Body of pancreas (tissue), 4 donors: ENCODE measurements around the gene ANKRD55. TPM values are rescaled to one million over a fixed set of nuclear protein-coding genes. Genes with fewer than 3 reads are reported as not detected.

Experiments
- ATAC-seq: fragments of 150-250 bp; one replicate; pipeline ENCODE4 v1.9.1; 2016
- DNase-seq, 4 donors: peaks; one replicate each; pipeline ENCODE4 v3.0.0-alpha.2; 2019
- H3K27ac ChIP-seq, 4 donors: fragments of 200-600 bp; sonication (generic); 1 replicate in 3 of 4; 2 replicates in 1 of 4; pipeline versions ENCODE4 v1.5.1 to v1.6.1; 2016 to 2019; ENCODE audit warnings: mild to moderate bottlenecking in 1 of 4, mixed read lengths in 1 of 4, moderate library complexity in 1 of 4
- H3K27me3 ChIP-seq, 2 donors: fragments of 200-600 bp; sonication (generic); one replicate each; pipeline ENCODE4 v1.6.0; 2016; ENCODE audit warnings: mild to moderate bottlenecking in 1 of 2
- H3K36me3 ChIP-seq, 2 donors: fragments of 200-600 bp; sonication (generic); replicated peaks in 1 of 2; 2 replicates each; pipeline ENCODE4 v1.5.1; 2016; ENCODE audit warnings: low read depth in 2 of 2; ENCODE audit not compliant: insufficient read depth in 1 of 2
- H3K4me1 ChIP-seq: fragments of 200-600 bp; sonication (generic); one replicate; pipeline ENCODE4 v1.6.0; 2016
- H3K4me3 ChIP-seq, 2 donors: fragments of 200-600 bp; sonication (generic); 1 replicate in 1 of 2; 2 replicates in 1 of 2; pipeline ENCODE4 v1.5.1; 2016 to 2019
- H3K9me3 ChIP-seq, 3 donors: fragments of 200-600 bp; sonication (generic); 1 replicate in 2 of 3; 2 replicates in 1 of 3; pipeline ENCODE4 v1.5.1; 2016
- CTCF ChIP-seq, 7 experiments: fragments of 450-650 bp in 4 of 7; fragments of 200-600 bp in 3 of 7; sonication (generic) in 3 of 7; IDR thresholded peaks; one replicate each; pipeline ENCODE4 v1.5.1; 2016 to 2019; ENCODE audit warnings: antibody characterized with exemption in 7 of 7
- POLR2A ChIP-seq, 3 donors: fragments of 450-650 bp; IDR thresholded peaks; one replicate each; pipeline ENCODE4 v1.6.1; 2016; ENCODE audit warnings: antibody characterized with exemption in 3 of 3, mild to moderate bottlenecking in 2 of 3
- WGBS, 2 donors: methylation state at CpG; one replicate each; pipeline ENCODE4 v1.1.5; 2017; 5-methylcytosine and 5-hydroxymethylcytosine counted together
- intact Hi-C: fragments of 100-400 bp; cut with DNase I; formaldehyde crosslinking; loops from one replicate; pipeline ENCODE4 v1.15.1; 2023
- small RNA-seq: library from RNA; depleted of rRNA; stranded (forward); fragments of <200 nt; gene quantifications from one replicate; pipeline ENCODE3, GENCODE V24; 2016
- total RNA-seq, 2 donors: library from RNA; depleted of rRNA; stranded (reverse); fragments of >200 nt; gene quantifications; one replicate each; pipeline ENCODE4 v1.1.0, GENCODE V29; 2016

ANKRD55 gene
- total RNA-seq, 2 donors from 2014 or later, result not detected

DNA sequence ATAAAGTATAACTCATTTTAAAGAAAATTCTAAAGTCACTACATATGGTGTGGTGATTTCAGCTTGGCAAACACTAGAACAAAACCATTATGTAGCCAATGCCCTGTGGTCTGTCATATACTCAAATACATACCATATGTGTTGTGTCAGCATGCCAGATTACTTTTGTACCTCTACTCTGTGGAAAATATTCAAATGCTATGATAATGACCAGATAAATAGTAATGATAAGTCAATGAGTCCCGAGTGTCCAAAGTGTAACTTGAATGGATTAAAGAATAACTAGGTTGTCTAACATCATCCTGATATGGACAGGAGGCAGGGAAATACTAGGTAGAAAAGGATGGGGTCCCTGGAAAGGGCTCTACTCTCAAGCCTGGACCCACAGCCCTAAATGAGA is 180.4 kb downstream of the ANKRD55 start:
- Histone ChIP-seq H3K4me3 (no peak overlapping the region), H3K27ac (no peak overlapping the region), H3K9me3 (no peaks in the 10 kb centered on the region), H3K27me3 (no peaks in the 10 kb centered on the region), H3K4me1 (peaks cover 23% of the 10 kb centered on the region), H3K36me3 (no peaks in the 10 kb centered on the region)
- TF ChIP-seq POLR2A (IDR thresholded peaks at IDR 0.05) (no peak), CTCF (IDR thresholded peaks at IDR 0.05) (no peak)
- DNase-seq, result no peak
- 19 to 24% methylated on average over 1 of the region's 1 CpG for WGBS, 2 donors
- no peak for ATAC-seq
- intact Hi-C loops, result no loop called here

DNA sequence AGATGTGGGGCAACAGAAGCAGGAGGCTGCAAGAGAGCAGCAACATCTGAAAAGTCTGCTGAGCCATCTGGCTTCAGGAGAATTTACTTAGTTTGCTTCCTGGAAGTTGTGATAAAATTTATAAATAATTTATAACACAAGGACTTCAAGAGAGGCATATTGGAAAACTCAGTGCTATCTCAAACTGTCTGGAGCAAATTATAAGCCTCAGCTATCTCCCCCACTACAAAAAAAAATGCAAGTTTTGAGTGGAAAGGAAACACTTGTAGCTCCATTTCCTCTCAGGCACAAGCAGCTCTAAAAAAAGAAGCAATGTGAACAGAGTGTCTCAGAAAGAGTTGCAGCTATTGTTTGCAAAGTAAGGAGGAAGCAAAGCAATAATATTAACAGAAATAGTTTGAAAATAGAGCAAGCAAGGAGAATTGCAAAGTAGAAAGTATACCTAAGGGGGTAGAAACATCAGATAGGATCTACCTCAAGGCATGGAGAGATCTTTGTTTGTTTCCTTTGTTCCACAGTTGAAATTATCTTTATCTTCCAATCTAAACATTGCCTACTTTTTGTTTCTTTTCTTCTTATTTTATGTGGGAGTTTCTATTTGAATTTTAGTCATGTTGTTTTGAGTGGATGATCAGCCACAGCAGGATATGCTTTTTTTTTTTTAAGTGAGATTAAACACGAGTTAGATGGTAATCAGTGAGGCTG is 182.4 kb downstream of the ANKRD55 start:
- peak overlapping the region in 3 of 4 donors; percentile 35 to 77 (median 65) for H3K27ac ChIP-seq
- H3K9me3 ChIP-seq, result no peaks in the 10 kb centered on the region
- no peaks in the 10 kb centered on the region for H3K27me3 ChIP-seq
- DNase-seq, result no peak
- H3K36me3 ChIP-seq, result no peaks in the 10 kb centered on the region
- WGBS, 2 donors, result 18 to 28% methylated on average over 1 of the region's 1 CpG
- no peak overlapping the region for H3K4me3 ChIP-seq
- peaks cover 19% of the 10 kb centered on the region for H3K4me1 ChIP-seq
- TF ChIP-seq POLR2A (IDR thresholded peaks at IDR 0.05) (no peak), CTCF (IDR thresholded peaks at IDR 0.05) (no peak)
- ATAC-seq, result peak; percentile 60
- intact Hi-C loops, result no loop called here

Small RNAs within 50 kb of the gene (small RNA-seq; reads per million reads assigned to genes)
- gene RNA5SP184, result not detected
- gene RNA5SP185, result not detected
- not detected for gene RNU6-299P

Other genes with a start within 250 kb of the ANKRD55 start
- gene IL6ST, start 238.4 kb downstream of the ANKRD55 start, total RNA-seq, result 10 to 100 TPM; 48.1 to 82.5 TPM